GM18526 (cell line): Measurements from ENCODE around the gene LAT.

Source experiments
- POLR2A ChIP-seq: IDR thresholded peaks from 3 replicates; pipeline ENCODE4 v1.6.1; 2011; ENCODE audit not compliant: insufficient read length; ENCODE audit errors: extremely low read depth

Gene LAT

DNA sequence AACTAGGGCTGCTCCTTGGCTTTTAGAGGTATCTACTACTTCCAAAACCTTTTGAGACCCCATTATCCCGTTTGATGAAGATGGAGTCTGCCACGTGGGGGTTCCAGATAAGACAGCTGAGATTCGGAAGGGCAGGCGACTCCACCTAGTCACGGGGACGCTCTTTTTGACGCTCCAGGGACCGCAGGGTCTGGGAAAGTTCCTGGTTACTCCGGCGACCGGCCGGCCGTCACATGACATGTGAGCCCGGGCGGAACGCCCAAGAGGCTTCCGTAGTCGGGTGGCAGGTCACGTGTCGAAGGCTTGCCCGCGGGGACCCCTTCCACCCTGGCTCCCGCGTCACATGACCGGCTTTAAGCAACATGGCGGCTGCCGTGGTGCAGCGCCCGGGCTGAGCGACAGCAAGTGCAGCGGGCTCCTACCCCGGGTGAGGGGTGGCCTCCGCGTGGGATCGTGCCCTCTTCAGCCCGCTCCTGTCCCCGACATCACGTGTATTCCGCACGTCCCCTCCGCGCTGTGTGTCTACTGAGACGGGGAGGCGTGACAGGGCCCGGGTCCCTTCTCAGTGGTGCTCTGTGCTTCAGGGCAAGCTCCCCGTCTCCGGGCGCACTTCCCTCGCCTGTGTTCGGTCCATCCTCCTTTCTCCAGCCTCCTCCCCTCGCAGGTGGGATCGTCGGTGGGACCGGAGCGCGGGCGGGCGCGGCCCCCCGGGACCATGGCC, 10.3 kb upstream of the LAT start, which contains the start of gene SPNS1:
SPNS1 (plus strand) TSS at position 342 of the 721 bp plus-strand sequence; CDS start at position 716, 374 bp downstream.
- TF ChIP-seq POLR2A: peak; percentile 83

DNA sequence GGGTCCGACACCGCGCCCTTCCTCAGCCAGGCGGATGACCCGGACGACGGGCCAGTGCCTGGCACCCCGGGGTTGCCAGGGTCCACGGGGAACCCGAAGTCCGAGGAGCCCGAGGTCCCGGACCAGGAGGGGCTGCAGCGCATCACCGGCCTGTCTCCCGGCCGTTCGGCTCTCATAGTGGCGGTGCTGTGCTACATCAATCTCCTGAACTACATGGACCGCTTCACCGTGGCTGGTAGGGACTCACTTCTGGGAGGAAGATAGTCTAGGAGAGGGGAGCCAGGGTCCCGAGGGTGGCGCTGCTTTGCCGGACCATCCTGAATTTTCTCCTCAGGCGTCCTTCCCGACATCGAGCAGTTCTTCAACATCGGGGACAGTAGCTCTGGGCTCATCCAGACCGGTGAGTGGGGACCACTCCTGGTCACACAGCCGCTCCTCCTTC, 9.7 kb upstream of the LAT start:
- TF ChIP-seq POLR2A: no peak

DNA sequence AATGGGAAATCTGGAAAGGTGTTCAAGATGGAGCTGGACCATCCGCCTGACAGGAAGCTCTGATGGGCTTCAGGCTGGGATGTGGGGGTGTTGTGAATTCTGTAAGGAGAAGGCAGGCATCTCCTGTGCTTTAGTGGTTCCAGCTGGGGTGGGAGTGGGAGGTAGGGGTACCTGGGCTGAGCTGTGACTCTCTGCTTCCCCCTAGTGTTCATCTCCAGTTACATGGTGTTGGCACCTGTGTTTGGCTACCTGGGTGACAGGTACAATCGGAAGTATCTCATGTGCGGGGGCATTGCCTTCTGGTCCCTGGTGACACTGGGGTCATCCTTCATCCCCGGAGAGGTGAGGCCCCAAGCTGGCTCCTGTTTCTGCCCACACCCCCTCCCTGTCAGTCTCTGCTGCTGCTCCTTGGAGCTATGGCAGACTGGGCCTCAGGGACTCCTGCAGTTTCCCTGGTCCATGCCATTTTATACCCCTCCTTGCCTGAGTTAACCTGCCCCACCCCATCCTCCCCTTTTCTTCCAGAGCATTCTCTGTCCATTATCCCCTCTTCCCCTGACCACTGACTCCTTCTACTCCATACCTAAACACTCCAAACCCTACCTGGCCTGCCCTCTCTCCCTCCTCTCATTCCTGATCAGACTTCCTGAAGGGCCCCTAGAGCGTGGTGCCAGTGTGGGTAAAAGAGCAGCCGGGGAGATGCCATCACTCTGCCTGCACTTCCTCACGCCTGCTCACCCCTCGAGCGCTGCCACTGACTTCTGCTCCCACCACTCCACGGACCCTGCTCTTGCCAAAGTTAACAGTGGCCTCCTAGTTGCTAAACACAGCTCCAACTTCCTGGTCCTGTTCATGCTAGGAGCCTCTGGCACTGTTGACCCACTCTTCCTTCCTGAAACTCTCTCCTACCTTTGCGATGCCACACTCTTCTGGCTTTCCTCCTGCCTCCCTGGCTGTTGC, 6.9 kb upstream of the LAT start:
- TF ChIP-seq POLR2A: no peak

DNA sequence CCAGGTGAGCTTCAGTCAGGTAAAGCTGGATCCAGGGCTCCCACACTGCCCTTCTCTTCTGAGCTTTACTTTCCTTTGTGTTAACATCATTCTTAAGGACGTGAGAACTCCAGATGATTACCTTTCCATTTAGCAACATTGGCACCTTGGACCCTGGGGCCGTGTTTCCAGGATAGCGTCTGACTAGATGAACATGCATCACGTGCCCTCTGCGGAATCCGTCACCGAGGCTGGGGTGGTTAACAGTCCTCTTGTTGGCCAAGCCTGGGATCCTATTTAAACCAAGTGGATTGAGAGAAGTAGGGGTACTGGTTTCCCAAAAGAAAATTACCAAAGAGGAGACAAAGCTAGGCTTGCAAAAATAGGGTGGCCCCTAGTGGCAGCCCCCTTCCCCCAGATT, 3.9 kb upstream of the LAT start:
- no peak for TF ChIP-seq POLR2A

DNA sequence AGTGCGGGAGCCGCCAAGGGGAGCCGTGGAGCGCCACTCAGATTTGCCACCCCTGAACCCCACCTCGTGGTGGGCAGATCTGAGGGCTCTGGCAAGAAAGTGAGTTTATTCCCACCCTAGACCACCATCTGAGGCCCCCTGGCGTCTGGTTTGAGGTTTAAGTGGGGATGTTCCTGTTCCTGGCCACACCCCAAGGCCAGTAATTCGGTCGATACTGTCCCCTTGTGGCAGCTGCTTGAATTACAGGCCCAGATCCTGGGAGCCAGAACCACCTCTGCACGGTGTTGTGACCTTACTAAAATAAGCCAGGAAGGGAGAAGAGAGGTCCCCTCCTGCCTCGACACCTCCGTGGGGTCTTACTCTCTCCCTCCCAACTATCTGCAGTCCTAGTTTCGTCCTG, 3.3 kb upstream of the LAT start:
- TF ChIP-seq POLR2A: no peak

DNA sequence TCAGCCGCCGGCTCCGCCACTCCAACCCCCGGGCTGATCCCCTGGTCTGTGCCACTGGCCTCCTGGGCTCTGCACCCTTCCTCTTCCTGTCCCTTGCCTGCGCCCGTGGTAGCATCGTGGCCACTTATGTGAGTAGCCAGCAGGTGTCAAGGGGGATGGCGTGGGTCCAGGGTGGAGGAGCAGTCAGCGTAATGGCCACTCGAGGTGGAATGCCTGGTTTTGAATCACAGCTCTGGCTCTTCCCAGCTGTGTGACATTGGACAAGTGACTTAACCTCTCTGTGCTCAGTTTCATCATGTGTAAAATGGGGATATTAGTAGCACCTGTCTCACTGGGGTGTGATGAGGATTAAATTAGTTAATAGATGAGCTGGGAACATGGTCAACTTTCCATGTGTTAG, 2.4 kb upstream of the LAT start:
- no peak for TF ChIP-seq POLR2A

DNA sequence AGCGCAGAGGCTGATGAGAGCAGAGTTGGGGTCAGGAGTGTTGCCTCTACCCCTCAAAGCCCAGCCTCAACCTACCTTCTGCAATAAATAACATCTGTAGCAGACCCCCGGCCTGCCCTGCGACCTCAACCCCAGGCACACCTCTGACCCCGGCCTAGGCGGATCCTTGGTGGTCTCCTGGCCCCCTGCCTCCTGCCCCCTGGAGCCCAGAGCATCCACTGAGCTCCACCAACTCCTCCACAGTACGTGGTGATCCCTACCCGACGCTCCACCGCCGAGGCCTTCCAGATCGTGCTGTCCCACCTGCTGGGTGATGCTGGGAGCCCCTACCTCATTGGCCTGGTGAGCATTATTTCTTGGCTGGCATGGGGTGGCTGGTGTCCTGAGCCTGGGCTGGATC, 1.9 kb upstream of the LAT start:
- no peak for TF ChIP-seq POLR2A

DNA sequence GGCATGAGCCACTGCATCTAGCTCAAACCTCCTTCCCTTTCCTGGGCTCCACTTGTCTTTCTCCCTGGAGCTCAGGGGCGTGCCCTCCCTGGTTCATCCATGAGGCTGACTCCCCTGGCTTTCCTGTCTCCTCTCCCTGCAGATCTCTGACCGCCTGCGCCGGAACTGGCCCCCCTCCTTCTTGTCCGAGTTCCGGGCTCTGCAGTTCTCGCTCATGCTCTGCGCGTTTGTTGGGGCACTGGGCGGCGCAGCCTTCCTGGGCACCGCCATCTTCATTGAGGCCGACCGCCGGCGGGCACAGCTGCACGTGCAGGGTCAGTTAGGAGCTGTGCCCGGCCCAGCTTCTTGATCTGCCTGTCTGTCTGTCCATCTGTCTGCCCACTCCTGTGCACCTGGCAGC, 1.2 kb upstream of the LAT start:
- no peak for TF ChIP-seq POLR2A

DNA sequence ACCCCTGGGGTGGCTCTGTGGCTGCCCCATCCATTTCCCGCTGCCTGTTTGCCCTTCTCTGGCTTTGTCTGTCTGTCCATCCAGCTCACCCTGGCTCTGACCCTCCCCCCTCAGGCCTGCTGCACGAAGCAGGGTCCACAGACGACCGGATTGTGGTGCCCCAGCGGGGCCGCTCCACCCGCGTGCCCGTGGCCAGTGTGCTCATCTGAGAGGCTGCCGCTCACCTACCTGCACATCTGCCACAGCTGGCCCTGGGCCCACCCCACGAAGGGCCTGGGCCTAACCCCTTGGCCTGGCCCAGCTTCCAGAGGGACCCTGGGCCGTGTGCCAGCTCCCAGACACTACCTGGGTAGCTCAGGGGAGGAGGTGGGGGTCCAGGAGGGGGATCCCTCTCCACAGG, 761 bp upstream of the LAT start:
- no peak for TF ChIP-seq POLR2A

DNA sequence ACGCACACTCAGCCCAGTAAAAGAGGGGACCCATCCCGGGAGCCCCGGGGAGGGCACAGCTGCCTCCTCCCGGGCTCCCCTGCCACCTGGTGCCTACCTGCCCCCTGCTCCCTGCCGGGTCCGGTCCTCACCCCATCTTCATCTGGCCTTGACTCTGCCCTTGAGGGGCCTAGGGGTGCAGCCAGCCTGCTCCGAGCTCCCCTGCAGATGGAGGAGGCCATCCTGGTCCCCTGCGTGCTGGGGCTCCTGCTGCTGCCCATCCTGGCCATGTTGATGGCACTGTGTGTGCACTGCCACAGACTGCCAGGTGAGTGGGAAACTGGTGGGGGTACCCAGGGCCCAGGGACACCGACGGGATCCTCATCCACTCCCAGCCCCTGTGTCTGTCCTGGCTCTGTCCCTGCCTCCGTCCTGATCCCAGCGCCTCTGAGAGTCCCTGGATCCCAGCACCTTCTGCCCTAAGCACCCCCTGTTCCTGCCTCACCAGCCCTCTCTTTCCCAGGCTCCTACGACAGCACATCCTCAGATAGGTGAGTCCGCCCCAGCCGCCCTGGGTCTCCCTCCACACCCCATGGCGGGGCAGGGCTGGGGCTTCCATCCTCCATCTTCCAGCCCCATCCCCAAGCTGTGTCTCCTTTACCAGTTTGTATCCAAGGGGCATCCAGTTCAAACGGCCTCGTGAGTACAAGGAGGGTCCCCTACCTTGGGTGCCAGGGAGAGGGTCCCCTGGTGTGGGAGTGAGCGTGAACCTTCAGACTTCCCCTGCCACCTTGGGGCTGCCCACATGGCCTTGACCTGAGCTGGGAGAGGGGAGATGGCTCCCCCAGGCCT, 574 bp downstream of the LAT start:
- TF ChIP-seq POLR2A: no peak

DNA sequence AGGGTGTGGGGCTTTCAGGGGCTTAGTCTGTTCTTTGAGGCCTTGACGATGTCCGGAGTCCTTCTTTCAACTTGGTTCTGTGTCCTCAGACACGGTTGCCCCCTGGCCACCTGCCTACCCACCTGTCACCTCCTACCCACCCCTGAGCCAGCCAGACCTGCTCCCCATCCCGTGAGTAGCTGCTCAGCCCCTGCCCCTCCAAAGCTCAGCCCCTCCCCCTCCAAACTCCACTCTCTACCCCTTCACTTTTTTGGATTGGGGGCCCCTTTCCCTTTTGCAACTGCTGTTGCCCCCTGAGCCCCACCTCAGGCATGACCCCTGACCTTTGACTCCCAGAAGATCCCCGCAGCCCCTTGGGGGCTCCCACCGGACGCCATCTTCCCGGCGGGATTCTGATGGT, 1.2 kb downstream of the LAT start:
- no peak for TF ChIP-seq POLR2A

DNA sequence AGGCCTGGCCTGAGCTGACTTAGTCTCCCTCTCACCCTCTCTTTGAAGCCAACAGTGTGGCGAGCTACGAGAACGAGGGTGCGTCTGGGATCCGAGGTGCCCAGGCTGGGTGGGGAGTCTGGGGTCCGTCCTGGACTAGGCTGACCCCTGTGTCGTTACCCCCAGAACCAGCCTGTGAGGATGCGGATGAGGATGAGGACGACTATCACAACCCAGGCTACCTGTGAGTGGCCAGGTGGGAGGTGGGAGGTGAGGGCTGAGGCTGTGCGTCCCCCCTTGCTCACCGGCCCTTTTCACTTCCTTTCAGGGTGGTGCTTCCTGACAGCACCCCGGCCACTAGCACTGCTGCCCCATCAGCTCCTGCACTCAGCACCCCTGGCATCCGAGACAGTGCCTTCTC, 1.6 kb downstream of the LAT start:
- no peak for TF ChIP-seq POLR2A

DNA sequence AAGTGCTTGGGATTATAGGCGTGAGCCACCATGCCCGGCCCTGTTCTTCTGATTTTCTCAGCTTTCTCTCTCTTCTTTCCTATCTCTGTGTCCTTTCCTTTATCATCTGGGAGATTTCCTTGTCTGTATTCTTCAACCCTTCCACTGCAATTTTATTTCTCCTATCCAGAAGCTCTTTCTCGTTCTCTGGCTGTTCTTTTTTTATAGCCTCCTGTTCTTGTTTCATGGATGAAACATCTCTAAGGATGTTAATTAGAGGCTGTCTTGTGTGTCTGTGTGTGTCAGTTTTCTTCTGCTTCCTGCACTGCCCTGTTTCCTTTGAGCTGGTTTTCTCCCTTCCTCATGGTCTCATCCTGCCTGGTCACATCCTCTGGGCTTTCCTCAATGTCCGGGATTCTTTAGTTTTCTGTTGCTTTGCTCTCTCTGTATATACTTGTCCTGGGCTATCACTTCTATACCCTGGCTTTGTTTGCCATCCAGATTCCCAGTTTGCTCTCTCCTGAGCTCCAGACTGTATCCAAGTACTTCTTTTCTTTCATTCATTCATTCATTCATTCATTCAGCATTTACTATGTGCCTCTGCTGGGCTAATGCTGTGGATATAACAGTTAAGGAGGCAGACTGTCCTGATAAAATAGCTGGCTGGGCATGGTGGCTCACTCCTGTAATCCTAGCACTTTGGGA, 2.5 kb downstream of the LAT start:
- no peak for TF ChIP-seq POLR2A

DNA sequence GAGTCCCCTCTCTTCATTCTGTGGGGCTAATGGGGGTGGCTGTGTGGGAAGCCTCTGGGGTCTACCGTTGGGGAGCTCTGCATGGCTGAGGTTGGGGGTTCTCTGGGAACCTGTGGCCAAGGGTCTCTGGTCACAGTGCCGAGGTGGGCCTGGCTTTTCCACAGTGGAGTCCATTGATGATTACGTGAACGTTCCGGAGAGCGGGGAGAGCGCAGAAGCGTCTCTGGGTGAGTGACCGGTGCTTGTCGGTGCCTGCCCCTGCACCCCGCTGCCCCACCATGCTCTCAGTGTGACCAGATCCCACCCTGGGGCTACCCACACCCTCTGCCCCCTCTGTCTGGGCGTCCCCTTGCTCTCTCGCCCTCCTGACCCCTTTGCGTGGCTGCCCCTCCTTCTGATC, 4.5 kb downstream of the LAT start:
- TF ChIP-seq POLR2A: no peak
